HL-60 (cell line): ENCODE measurements around the gene SCN7A.

Experiments used
- CTCF ChIP-seq: IDR thresholded peaks from one replicate; pipeline ENCODE4 v1.5.1; 2011; ENCODE audit warnings: low read length, control low read depth, inconsistent platforms; ENCODE audit not compliant: insufficient read depth
- GABPA ChIP-seq: IDR thresholded peaks from 2 replicates; pipeline ENCODE4 v1.6.1; 2012; ENCODE audit warnings: low read depth
- POLR2AphosphoS5 ChIP-seq: IDR thresholded peaks from 2 replicates; pipeline ENCODE4 v1.6.1; 2012; ENCODE audit warnings: low read depth
- REST ChIP-seq: IDR thresholded peaks from 2 replicates; pipeline ENCODE4 v1.6.1; 2012; ENCODE audit warnings: low read depth; ENCODE audit not compliant: insufficient replicate concordance
- SPI1 ChIP-seq: IDR thresholded peaks from 2 replicates; pipeline ENCODE4 v1.6.1; 2012; ENCODE audit warnings: low read depth, mild to moderate bottlenecking, borderline replicate concordance

GRCh38 chr2:166491461-166491860 lies 2.6 kb downstream of the SCN7A start:
- TF ChIP-seq POLR2AphosphoS5: no peak
- no peak for TF ChIP-seq CTCF
- no peak for TF ChIP-seq GABPA
- no peak for TF ChIP-seq REST
- TF ChIP-seq SPI1: no peak
